AG09309 (cell line): ENCODE results near the gene HUNK.

Experiments used
- DNase-seq: peaks from one replicate; pipeline ENCODE4 v3.0.0-alpha.2; 2010; ENCODE audit warnings: low read depth
- H3K4me3 ChIP-seq: 2 replicates; pipeline ENCODE4 v1.5.1; 2011; ENCODE audit warnings: mild to moderate bottlenecking, low read depth, low read length, moderate library complexity; ENCODE audit not compliant: control insufficient read depth
- CTCF ChIP-seq: IDR thresholded peaks from 2 replicates; pipeline ENCODE4 v1.5.1; 2011; ENCODE audit warnings: mild to moderate bottlenecking, low read depth, low read length, inconsistent platforms; ENCODE audit not compliant: insufficient read depth, control insufficient read depth; ENCODE audit errors: missing control alignments

Gene HUNK

GRCh38 chr21:31886915-31887314 is 14.1 kb downstream of the HUNK start:
- DNase-seq = no peak
- no peak overlapping the region for H3K4me3 ChIP-seq
- no peak for TF ChIP-seq CTCF

- no peak for DNase-seq
- H3K4me3 ChIP-seq = no peak overlapping the region
- no peak for TF ChIP-seq CTCF
Measured at GRCh38 chr21:31887391-31887841, 14.6 kb downstream of the HUNK start.

GRCh38 chr21:31888936-31889371 is 16.1 kb downstream of the HUNK start:
- TF ChIP-seq CTCF = no peak
- H3K4me3 ChIP-seq = no peak overlapping the region
- no peak for DNase-seq

GRCh38 chr21:31889460-31889859 is 16.6 kb downstream of the HUNK start:
- no peak for TF ChIP-seq CTCF
- DNase-seq = no peak
- no peak overlapping the region for H3K4me3 ChIP-seq

- TF ChIP-seq CTCF = no peak
- no peak for DNase-seq
- H3K4me3 ChIP-seq = no peak overlapping the region
Measured at GRCh38 chr21:31892686-31893085, 19.9 kb downstream of the HUNK start.

GRCh38 chr21:31893851-31894415 is 21.1 kb downstream of the HUNK start:
- DNase-seq = no peak
- no peak overlapping the region for H3K4me3 ChIP-seq
- no peak for TF ChIP-seq CTCF
